Caco-2 (cell line): ENCODE data around the gene F10. TPM values are rescaled to one million over a fixed set of nuclear protein-coding genes. Genes with fewer than 3 reads are reported as not detected.
A peak's percentile ranks its signal among the peaks of the same experiment; 100 is the strongest.
"Not testable (repeated sequence)": the region's sequence is repeated elsewhere in the genome, so short reads cannot be mapped to it uniquely, and the experiment has no call there.

Experiments
- BruUV-seq: library from RNA; stranded (reverse); fragments of 400-500 nt; replicated peaks from 2 replicates; lab custom pipeline; 2021; lab: Mats Ljungman, UMichigan
- CTCF ChIA-PET: fragments of 300-600 bp; sonication (Branson Sonifier 250); formaldehyde crosslinking; loops from one replicate; lab custom pipeline; 2022; ENCODE audit warnings: antibody characterized with exemption; lab: Charles Lee
- POLR2A ChIA-PET: fragments of 300-600 bp; sonication (Branson Sonifier 250); formaldehyde crosslinking; loops from one replicate; lab custom pipeline; 2022; ENCODE audit warnings: antibody characterized with exemption; lab: Charles Lee
- DNase-seq, 2 experiments: peaks; one replicate each; pipeline versions ENCODE4 v3.0.0 to v3.0.0-alpha.2; 2020 to 2022
- H3K27me3 ChIP-seq: replicated peaks from 2 replicates; pipeline ENCODE4 v1.6.0; 2011; ENCODE audit warnings: low read length; ENCODE audit not compliant: control insufficient read depth, insufficient read depth
- H3K36me3 ChIP-seq: 2 replicates; pipeline ENCODE4 v1.5.1; 2011; ENCODE audit warnings: low read length; ENCODE audit not compliant: control insufficient read depth, insufficient read depth
- H3K4me1 ChIP-seq: fragments of 250-450 bp; sonication (Bioruptor Pico); 2 replicates; pipeline ENCODE4 v1.5.1; 2020; ENCODE audit warnings: mild to moderate bottlenecking
- H3K4me3 ChIP-seq: 2 replicates; pipeline ENCODE4 v1.5.1; 2011; ENCODE audit warnings: low read depth, mild to moderate bottlenecking, control low read depth, low read length
- H3K9me3 ChIP-seq: fragments of 250-450 bp; sonication (Bioruptor Pico); 2 replicates; pipeline ENCODE4 v1.5.1; 2020; ENCODE audit warnings: mild to moderate bottlenecking, moderate library complexity
- H3K27ac Mint-ChIP-seq: one replicate; pipeline ENCODE4 v1.8.0; 2022; ENCODE audit warnings: mixed read lengths; ENCODE audit not compliant: unreplicated experiment
- H3K27me3 Mint-ChIP-seq: one replicate; pipeline ENCODE4 v1.8.0; 2022; ENCODE audit warnings: mixed read lengths; ENCODE audit not compliant: insufficient read depth, unreplicated experiment
- H3K36me3 Mint-ChIP-seq: one replicate; pipeline ENCODE4 v1.8.0; 2022; ENCODE audit warnings: mild to moderate bottlenecking, mixed read lengths; ENCODE audit not compliant: insufficient read depth, unreplicated experiment
- H3K4me1 Mint-ChIP-seq: one replicate; pipeline ENCODE4 v1.8.0; 2022; ENCODE audit warnings: low read depth, mixed read lengths; ENCODE audit not compliant: unreplicated experiment
- H3K4me3 Mint-ChIP-seq: one replicate; pipeline ENCODE4 v1.8.0; 2022; ENCODE audit warnings: mild to moderate bottlenecking, moderate library complexity, mixed read lengths; ENCODE audit not compliant: unreplicated experiment
- H3K9me3 Mint-ChIP-seq: one replicate; pipeline ENCODE4 v1.8.0; 2022; ENCODE audit warnings: mixed read lengths; ENCODE audit not compliant: unreplicated experiment
- CTCF ChIP-seq, 2 experiments: fragments of 200-600 bp in 1 of 2; IDR thresholded peaks; 1 replicate in 1 of 2; 2 replicates in 1 of 2; pipeline versions ENCODE4 v1.5.1 to v1.8.0; 2011 to 2022; ENCODE audit warnings: antibody characterized with exemption in 1 of 2, control low read depth in 1 of 2, inconsistent platforms in 1 of 2, low read depth in 1 of 2, low read length in 1 of 2, mild to moderate bottlenecking in 1 of 2, moderate library complexity in 1 of 2; ENCODE audit not compliant: insufficient read depth in 1 of 2, severe bottlenecking in 1 of 2, unreplicated experiment in 1 of 2
- intact Hi-C: fragments of 100-400 bp; cut with micrococcal nuclease; formaldehyde crosslinking; loops from one replicate; pipeline ENCODE4 v1.10.0; 2022; ENCODE audit not compliant: unreplicated experiment
- total RNA-seq: library from RNA; stranded (reverse); gene quantifications from 2 replicates; pipeline ENCODE4 v1.2.3, GENCODE V29; 2022

The F10 gene
- total RNA-seq, 1 experiment from 2014 or later = 34.3 TPM

DNA sequence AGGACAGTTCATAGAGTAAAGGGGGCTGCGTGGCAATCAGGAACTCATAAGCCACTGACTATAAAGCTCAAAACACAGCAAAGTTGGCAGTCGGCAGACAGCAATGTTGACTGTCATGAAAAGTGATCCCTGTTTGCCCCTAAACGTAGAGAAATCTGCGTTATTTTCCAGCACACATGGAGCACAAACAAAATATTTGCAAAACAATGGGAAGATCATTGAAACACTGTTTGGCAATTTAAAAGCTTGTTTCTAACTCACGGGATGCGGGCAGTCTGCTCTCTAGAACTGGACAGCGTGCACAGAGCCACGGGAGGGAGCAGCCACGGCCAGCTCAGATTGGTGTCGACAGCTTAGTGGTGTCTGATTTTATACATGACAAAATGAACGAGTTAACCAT, 23.5 kb upstream of the F10 start:
- POLR2A ChIA-PET = no interaction called here

DNA sequence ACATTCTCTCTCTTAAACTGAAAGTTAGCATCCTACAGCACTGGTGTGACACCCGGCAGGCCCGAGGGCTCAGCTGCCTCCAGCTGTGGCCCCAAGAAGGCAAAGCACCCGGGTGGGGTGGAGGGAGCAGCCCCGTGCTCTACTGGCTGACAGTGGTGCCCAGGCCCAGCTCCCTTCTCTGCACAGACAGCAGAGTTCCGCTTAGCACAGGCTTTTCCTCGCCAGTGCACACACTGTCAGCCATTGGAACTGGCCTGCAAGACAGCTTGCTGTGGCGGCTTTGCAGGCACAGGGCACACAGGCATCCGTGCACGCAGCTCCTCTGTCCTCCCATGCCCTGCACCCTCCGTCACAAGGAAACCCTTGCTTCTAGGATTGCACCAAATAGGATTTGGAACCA, 20.3 kb upstream of the F10 start:
- not testable (repeated sequence) for BruUV-seq
- H3K36me3 Mint-ChIP-seq = peaks cover 14% of the 10 kb centered on the region

More for the DNA sequence above, 23.5 kb upstream of the F10 start:
- H3K9me3 ChIP-seq = no peaks in the 10 kb centered on the region
- H3K4me3 ChIP-seq = no peak overlapping the region
- no peak for DNase-seq
- H3K27ac Mint-ChIP-seq = no peak overlapping the region
- CTCF ChIA-PET = no interaction called here
- no peaks in the 10 kb centered on the region for H3K27me3 Mint-ChIP-seq
- intact Hi-C loops = no loop called here
- H3K9me3 Mint-ChIP-seq = no peaks in the 10 kb centered on the region
- no peak overlapping the region for H3K4me3 Mint-ChIP-seq
- BruUV-seq = no TSS peak
- no peak for TF ChIP-seq CTCF (IDR thresholded peaks at IDR 0.05; ENCODE audit: insufficient read depth in 1 of 2, low read depth in 1 of 2, low read length in 1 of 2, severe bottlenecking in 1 of 2, unreplicated experiment in 1 of 2)
- no peaks in the 10 kb centered on the region for H3K27me3 ChIP-seq
- peaks cover 7% of the 10 kb centered on the region for H3K4me1 Mint-ChIP-seq
- no peaks in the 10 kb centered on the region for H3K36me3 ChIP-seq
- peaks cover 17% of the 10 kb centered on the region for H3K4me1 ChIP-seq
- H3K36me3 Mint-ChIP-seq = no peaks in the 10 kb centered on the region

GRCh38 chr13:113102727-113103126, 19.9 kb upstream of the F10 start:
- CTCF ChIA-PET = no interaction called here
- no peaks in the 10 kb centered on the region for H3K36me3 ChIP-seq
- POLR2A ChIA-PET = no interaction called here
- Mint-ChIP-seq H3K9me3 (no peaks in the 10 kb centered on the region), H3K27me3 (no peaks in the 10 kb centered on the region), H3K27ac (no peak overlapping the region), H3K4me3 (no peak overlapping the region), H3K36me3 (peaks cover 14% of the 10 kb centered on the region), H3K4me1 (peaks cover 7% of the 10 kb centered on the region)
- intact Hi-C loops = no loop called here
- H3K9me3 ChIP-seq = no peaks in the 10 kb centered on the region
- H3K4me1 ChIP-seq = peaks cover 33% of the 10 kb centered on the region
- no peak for DNase-seq
- H3K27me3 ChIP-seq = no peaks in the 10 kb centered on the region
- no TSS peak for BruUV-seq
- no peak overlapping the region for H3K4me3 ChIP-seq
- no peak for TF ChIP-seq CTCF (IDR thresholded peaks at IDR 0.05; ENCODE audit: insufficient read depth in 1 of 2, low read depth in 1 of 2, low read length in 1 of 2, severe bottlenecking in 1 of 2, unreplicated experiment in 1 of 2)

More for the DNA sequence above, 20.3 kb upstream of the F10 start:
- H3K27ac Mint-ChIP-seq, POLR2A ChIA-PET, DNase-seq, H3K4me3 Mint-ChIP-seq, H3K27me3 ChIP-seq, intact Hi-C loops, H3K36me3 ChIP-seq, H3K4me3 ChIP-seq, H3K4me1 Mint-ChIP-seq, CTCF ChIA-PET, H3K27me3 Mint-ChIP-seq, H3K9me3 ChIP-seq, H3K9me3 Mint-ChIP-seq: not testable (repeated sequence)
- H3K4me1 ChIP-seq = peaks cover 33% of the 10 kb centered on the region

DNA sequence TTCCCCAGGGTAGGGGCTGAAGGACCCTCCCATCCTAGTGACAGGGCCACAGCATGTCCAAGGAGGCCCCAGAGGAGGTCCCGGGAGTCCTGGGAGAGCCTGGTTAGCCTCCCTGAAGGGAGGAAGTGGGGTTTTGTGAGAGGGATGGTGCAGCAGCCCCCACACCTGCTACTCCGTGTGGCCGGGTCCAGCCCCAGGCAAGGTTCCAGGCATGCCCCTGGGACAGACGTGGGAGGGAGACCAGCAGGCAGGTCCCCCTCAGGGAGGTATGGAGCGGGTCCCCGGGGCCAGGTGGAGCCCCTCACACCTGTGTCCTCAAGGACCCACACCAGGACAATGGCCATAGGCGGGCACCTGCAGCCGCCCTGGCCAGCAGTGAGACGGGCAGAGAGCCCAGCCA, 19.0 kb upstream of the F10 start:
- Mint-ChIP-seq H3K4me3 (no peak overlapping the region), H3K27ac (peak overlapping the region; percentile 76), H3K36me3 (peaks cover 14% of the 10 kb centered on the region), H3K27me3 (no peaks in the 10 kb centered on the region), H3K9me3 (no peaks in the 10 kb centered on the region), H3K4me1 (peaks cover 7% of the 10 kb centered on the region)
- intact Hi-C loops = no loop called here
- no TSS peak for BruUV-seq
- Histone ChIP-seq H3K4me1 (peaks cover 33% of the 10 kb centered on the region), H3K27me3 (no peaks in the 10 kb centered on the region), H3K36me3 (no peaks in the 10 kb centered on the region), H3K9me3 (no peaks in the 10 kb centered on the region), H3K4me3 (no peak overlapping the region)
- no peak for DNase-seq
- no peak for TF ChIP-seq CTCF (IDR thresholded peaks at IDR 0.05; ENCODE audit: insufficient read depth in 1 of 2, low read depth in 1 of 2, low read length in 1 of 2, severe bottlenecking in 1 of 2, unreplicated experiment in 1 of 2)
- ChIA-PET CTCF (no interaction called here), POLR2A (no interaction called here)
